VCaP (cell line): ENCODE data around the gene LAG3.

ENCODE experiments used
- H3K27ac ChIP-seq: fragments of 450-650 bp; 2 replicates; pipeline ENCODE4 v1.5.1; 2017
- CTCF ChIP-seq: fragments of 450-650 bp; conservative IDR thresholded peaks from 2 replicates; pipeline ENCODE4 v1.5.1; 2017; ENCODE audit warnings: mild to moderate bottlenecking, moderate library complexity

Gene LAG3

GRCh38 chr12:6826734-6827436 is 54.6 kb downstream of the LAG3 start:
- no peak for TF ChIP-seq CTCF
- peak overlapping the region; percentile 70 for H3K27ac ChIP-seq

- H3K27ac ChIP-seq = peak overlapping the region; percentile 70
- no peak for TF ChIP-seq CTCF
Observed at GRCh38 chr12:6827437-6827911, 55.2 kb downstream of the LAG3 start.
